Breast epithelium (tissue), 3 donors: ENCODE data around the gene RPL10.

ENCODE experiments used
- POLR2A ChIP-seq: fragments of 450-650 bp; IDR thresholded peaks from one replicate; pipeline ENCODE4 v1.6.1; 2016; ENCODE audit warnings: antibody characterized with exemption, mild to moderate bottlenecking, moderate library complexity
- TF ChIP-seq, protein P1 (sequence below), 3 donors: fragments of 450-650 bp; IDR thresholded peaks; one replicate each; pipeline ENCODE4 v1.5.1; 2016 to 2017; ENCODE audit warnings: antibody characterized with exemption in 3 of 3, mild to moderate bottlenecking in 3 of 3, moderate library complexity in 3 of 3

DNA sequence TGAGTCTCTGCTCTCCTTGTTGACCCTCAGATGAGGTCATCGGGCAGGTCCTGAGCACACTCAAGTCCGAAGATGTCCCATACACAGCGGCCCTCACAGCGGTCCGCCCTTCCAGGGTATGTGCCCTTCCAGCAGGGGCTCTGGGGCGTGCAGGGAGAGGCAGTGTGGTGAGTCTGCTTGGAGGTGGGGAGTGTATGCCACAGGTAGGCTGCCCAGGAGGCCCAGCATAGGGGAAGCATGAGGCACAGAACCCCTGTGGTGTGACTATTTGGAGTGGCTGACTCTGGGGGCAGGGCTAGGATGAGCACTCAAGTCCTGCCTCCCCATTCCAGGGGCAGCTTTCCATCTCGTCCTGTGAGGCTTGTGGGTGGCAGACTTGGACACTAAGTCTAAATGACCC is 35.4 kb downstream of the RPL10 start:
- TF ChIP-seq, protein P1, sequence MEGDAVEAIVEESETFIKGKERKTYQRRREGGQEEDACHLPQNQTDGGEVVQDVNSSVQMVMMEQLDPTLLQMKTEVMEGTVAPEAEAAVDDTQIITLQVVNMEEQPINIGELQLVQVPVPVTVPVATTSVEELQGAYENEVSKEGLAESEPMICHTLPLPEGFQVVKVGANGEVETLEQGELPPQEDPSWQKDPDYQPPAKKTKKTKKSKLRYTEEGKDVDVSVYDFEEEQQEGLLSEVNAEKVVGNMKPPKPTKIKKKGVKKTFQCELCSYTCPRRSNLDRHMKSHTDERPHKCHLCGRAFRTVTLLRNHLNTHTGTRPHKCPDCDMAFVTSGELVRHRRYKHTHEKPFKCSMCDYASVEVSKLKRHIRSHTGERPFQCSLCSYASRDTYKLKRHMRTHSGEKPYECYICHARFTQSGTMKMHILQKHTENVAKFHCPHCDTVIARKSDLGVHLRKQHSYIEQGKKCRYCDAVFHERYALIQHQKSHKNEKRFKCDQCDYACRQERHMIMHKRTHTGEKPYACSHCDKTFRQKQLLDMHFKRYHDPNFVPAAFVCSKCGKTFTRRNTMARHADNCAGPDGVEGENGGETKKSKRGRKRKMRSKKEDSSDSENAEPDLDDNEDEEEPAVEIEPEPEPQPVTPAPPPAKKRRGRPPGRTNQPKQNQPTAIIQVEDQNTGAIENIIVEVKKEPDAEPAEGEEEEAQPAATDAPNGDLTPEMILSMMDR (IDR thresholded peaks at IDR 0.05) = no peak
- no peak for TF ChIP-seq POLR2A
